ENCODE measurements around the gene ATXN7L1.

Gene ATXN7L1, protein sequence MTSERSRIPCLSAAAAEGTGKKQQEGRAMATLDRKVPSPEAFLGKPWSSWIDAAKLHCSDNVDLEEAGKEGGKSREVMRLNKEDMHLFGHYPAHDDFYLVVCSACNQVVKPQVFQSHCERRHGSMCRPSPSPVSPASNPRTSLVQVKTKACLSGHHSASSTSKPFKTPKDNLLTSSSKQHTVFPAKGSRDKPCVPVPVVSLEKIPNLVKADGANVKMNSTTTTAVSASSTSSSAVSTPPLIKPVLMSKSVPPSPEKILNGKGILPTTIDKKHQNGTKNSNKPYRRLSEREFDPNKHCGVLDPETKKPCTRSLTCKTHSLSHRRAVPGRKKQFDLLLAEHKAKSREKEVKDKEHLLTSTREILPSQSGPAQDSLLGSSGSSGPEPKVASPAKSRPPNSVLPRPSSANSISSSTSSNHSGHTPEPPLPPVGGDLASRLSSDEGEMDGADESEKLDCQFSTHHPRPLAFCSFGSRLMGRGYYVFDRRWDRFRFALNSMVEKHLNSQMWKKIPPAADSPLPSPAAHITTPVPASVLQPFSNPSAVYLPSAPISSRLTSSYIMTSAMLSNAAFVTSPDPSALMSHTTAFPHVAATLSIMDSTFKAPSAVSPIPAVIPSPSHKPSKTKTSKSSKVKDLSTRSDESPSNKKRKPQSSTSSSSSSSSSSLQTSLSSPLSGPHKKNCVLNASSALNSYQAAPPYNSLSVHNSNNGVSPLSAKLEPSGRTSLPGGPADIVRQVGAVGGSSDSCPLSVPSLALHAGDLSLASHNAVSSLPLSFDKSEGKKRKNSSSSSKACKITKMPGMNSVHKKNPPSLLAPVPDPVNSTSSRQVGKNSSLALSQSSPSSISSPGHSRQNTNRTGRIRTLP

DNA sequence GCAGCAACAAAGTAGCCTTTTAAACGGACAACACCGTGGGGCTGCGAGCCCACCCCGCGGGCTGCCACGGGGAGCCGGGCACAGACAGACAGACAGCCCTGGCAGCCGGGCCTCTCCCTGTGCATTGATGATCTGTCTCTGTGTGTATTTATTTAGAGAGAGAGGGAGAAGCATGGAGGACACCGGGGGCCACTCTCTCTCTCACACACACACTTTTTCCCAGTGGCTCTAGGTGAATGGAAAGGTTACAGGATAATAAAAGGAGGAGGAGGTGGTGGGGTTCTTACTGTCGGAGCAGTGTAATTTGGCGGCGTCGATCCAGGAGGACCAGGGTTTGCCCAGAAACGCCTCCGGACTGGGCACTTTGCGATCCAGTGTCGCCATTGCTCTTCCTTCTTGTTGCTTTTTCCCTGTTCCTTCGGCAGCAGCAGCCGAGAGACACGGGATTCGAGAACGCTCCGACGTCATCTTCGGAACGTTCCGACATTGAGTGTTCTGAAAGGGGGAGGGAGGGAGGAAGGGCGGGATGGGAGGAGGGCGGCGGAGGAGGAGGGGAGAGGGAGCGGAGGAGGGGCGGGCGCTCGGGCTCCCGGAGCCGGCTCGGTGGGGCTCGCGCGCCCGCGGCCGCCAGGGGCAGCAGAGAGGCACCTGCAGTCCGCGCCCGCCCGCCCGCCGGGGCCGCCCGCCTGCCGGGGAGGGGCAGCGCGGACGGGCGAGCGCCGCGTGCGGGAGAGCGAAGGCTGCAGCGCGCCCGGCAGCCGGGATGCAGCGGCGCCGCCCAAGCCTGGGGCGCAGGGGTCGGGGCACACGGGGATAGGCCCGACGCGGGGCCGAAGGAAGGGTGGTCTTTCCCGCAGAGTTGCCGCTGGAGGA, at the start of gene ATXN7L1:
TSS of gene ATXN7L1 (minus strand) at position 509 of the 873 bp plus-strand sequence. CDS start at position 468, 41 bp downstream.
- peak; percentile 75 to 89 for DNase-seq

DNA sequence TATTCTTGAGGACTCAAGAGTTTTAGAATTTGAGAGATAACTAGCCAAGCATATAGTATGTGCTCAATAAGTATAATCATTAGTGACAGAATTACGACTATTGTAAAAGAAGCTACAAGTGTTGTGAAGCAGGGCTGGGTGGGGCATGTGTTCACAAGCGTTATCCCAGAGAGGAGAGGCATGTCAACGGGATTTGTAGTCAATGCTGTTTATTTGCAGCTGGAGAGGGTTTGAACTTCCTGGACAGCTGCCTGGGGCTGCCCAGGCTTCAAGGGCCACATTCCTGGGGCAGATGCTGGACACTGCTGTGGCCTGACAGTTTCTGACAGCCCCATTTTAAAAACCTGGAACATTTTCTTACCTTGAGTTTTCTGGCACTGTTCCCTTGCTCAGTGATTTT, 49.7 kb upstream of the ATXN7L1 start:
- DNase-seq = peak in 1 of 2 experiments; percentile 19

DNA sequence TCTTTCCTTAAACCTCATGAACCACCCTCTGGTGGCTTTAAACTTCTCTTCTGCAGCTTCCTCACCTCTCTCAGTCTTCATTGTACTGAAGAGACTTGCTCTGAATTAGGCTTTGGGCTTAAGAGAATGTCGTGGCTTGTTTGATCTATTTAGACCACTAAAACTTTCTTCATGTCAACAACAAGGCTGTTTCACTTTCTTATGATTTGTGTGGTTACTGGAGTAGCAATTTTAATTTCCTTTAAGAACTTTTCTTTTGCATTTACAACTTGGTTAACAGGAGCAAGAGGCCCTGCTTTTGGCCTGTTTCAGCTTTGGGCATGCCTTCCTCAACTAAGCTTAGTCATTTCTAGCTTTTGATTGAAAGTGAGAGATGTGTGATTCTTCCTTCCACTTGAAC, 48.5 kb upstream of the ATXN7L1 start:
- DNase-seq = no peak

DNA sequence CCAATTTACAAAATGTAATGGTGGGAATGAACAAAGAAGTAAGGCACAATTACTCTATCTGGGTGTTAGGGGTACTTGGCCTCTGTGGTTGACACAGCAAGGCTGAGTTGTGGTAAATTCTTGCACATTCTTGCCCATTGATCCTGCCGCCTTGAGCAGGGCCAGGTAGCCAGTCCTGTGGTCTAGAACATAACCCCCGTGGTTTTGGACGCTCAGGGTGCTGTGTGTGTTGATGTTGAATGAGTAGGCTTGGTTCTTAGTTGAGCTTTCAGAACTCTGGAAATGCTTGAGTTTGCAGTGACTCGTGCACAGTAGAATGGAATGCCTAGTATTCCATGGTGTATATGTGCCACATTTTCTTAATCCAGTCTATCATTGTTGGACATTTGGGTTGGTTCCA, 44.4 kb upstream of the ATXN7L1 start:
- DNase-seq = no peak

DNA sequence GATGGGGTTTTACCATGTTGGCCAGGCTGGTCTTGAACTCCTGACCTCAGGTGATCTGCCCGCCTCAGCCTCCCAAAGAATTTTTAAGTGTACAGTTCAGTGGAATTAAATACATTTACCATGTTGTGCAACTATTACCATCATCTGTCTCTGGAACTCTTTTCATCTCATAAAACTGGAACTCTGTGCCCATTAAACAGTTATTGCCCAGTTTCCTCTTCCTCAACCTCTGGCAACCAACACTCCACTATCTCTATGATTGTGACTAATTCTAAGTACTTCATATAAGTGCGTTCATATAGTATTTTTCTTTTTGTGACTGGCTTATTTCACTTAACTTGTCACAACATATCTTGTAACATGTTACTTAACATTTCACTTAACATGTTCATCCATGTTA, 41.3 kb upstream of the ATXN7L1 start:
- no peak for DNase-seq

DNA sequence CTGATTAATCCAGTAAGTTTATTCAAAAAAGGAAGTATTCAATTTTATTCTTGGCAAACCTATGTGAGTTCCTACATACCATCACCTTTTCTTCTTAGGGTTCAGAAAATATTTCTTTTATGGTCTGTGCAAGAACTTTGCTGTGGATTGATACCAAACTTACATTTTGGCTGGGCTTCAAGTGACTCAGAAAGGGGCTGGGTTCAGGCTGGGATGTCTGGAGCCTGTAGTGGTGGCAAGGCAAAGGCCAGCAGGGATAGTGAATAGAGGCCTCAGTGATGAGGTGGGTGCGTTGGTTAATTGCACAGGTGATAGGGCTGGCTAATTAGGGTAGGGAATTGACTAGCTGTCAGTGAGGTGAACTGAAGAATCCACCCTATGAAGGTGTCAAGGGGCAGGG, 40.2 kb upstream of the ATXN7L1 start:
- DNase-seq = no peak

DNA sequence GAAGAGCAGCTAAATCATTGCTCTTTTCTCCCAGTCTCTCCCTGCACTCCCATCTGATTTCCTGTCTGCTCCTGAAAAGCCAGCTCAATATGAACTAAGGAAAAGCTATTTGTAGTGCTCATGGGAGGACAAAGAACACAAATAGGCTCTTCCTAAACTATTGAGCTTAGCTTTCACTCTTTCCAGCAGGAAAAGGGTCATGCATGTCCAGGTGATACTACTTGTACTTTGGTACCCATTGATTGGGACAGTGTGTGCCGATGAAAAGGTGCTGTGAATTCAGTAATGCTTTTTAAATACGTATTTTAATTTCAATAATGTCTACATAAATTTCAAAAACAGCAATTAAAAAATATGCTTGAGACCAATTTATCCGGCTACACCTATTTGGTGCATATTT, 37.5 kb upstream of the ATXN7L1 start:
- no peak for DNase-seq

DNA sequence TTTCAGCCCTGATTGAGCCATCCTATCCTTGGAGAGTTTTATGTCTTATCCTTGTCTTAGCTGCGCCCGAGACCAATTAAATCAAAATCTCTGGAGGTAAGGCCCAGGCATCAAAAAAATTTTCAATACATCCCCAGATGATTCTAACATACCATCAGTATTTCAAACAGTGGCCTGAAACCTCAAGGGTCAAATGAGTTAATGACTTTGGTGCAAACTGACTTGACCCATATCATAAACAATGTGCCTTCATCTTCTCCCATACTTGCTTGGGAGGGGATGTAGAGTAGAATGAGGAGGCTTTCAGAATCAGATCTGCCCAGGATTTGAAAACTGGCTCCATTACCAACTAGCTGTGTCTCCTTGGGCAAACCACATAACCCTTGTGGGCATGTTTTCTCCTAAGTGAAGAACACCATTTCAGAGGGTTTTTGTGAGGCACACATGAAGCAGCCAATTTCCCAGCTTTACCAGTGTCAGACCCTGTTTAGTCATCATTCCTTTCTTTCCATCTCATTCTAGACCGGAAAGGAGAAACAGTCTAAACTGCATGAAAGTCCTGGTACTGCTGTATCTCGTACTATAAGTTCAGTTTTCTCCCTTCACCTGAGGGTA, 35.7 kb upstream of the ATXN7L1 start:
- no peak for DNase-seq

DNA sequence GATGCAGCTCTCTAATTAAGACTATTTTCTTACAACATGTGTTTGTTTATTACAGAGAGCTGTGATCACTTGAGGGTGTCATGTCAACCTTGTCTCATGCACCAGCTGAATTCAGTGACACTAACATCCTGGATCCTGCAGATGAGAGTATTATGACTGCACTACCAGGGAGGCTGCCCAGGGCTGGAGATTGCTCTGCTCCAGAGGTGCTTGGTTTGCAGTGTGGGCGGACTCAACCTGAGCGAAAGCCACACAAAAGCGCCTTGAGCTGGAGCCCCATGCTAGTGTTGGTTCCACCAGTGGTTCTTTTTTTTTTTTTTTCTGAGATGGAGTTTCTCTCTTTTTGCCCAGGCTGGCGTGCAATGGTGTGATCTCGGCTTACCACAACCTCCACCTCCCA, 33.8 kb upstream of the ATXN7L1 start:
- no peak for DNase-seq

DNA sequence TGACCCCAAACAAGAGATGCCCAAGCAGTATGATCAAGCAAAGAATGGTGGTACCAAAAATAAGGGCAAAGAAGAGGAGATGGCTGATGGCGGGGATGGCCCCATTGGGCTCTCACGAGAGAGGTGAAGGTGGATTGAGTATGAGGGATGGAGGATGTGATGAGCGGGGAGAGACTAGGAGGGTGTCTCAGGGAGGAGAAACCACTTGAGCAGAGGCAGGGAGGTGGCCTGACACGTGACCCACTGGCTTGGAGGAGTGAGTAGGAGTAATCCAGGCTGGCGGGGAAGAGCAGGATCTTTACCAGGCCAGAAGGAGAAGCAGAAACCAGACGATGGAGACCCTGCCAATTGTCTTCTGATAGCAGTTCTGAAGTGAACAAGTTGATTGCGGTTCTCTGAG, 33.3 kb upstream of the ATXN7L1 start:
- DNase-seq = no peak

DNA sequence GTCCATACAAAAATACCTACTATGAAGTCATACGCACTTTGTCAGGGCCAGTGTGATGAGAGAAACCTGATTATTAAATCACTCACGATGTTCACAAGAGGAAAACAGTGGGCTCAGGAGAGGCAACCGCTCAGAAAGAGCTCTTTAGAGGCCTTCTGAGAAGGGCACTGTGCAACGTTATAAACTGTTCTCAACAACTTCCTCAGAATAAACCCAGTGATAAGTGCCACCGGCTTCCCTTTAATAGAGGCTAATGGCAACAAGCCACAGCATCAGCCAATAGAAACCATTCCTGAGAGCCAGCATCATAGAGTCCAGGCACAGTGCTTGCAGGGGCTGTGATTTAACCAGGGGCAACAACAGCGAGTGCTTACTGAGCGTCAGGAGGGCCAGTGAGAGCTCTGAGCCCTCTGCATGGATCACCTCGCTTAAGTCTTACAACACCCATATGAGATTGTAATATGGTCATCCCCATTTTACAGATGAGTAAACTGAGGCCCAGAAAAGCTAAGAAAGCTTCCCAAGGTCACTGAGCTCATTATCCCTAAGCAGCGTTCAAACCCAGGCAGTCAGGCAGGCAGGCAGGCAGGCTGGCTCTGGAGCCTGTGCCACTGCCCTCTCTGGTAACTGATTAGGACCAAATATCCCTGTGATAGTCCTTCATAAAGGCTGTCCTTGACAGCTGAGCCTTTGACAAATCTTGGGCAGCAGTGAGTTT, 30.9 kb upstream of the ATXN7L1 start:
- no peak for DNase-seq

DNA sequence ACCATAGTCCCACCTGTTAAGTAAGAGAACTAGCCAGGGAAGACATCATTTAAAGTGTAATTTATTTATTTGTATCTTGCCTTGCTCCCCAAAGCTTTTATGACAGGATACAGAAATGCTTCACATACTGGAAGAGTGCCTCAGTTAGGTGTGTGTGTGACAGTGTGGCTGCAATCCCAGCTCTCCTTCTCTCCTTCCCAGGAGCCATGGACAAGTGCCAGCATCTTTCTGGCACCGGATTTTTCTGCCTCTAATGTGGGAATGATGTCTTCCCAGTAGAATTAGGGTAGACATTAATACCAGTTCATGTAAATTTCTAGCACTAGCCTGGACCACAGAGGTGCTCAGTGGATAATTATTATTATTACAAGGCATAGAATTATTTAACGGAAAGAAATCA, 30.3 kb upstream of the ATXN7L1 start:
- no peak for DNase-seq

DNA sequence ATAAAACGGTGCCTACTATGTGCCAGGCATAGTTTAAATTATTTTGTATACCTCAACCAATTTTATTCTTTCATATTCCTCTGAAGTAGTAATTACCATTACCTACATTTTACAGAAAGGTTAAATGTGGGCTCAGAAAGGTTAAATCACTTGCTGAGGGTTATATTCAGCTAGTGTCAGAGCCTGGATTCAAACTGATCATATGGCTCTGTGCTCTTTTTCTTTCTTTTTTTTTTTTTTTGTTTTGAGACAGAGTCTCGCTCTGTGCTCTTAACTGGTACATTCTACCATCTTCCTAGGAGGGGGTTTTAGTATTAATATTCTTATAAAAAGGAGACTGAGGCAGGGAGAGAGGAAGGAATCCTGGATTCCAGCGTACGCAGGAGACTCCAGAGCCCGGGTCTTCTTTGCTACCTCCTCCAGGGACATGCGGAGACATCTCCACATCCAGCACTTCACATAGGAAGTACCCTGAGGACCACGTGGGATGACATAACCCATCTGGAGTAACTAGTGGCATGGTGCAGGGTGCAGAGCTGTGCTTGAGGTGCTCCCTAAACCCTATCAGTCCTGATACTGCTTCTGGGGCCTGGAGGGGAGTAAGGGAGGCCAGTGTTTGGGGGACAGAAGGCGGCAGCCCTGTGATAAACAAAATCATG, 29.6 kb upstream of the ATXN7L1 start:
- no peak for DNase-seq

DNA sequence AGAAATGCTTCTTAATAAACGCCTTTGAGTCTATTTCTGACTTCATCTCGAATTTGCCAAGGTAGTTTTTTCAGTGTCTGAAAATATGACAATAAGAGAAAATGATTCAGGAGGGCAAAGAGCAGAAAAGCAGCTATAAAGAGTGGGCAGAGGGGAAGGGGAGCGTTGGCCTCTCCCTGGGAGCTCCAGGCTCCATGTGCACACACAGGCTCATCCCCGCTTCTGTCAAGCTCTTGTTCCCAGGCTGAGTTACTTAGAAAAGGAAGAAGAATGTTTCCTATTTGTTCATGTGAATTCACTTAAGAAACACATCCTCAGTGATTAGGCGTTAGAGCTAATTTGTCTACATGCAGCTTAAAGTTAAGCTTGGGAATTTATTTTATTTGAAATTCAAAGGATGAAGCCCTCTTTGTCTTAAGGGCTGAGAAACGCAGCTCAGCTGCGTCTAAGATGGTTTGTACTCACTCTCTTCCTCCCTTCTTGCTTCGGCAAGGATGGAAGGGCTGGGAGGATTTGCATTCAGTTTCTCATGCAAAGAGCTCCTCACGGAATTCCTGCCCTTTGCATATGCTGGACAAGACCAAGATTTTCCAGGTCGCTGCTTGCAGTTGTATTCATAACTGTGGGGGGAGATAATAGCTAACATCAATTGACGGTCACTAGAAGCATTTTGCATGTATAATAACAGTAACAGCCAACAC, 29.0 kb upstream of the ATXN7L1 start:
- DNase-seq = no peak

DNA sequence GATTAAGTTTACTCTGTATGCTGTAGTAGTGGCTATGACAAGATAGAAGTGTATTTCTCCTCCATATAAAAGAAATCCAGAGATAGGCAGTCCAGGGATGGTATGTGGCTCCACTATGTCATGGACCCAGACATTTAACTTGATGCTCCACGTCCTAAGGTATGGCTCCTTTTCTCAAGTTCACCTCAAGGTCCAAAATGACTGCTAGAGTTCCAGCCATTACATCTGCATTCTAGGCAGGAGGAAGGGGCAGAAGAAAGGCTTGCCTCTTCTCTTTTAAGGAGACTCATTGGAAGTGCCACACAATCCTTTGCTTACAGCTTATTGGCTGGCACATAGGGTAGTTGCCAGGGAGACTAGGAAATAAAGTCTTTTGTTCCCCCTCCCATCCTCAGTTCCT, 27.7 kb upstream of the ATXN7L1 start:
- DNase-seq = no peak

DNA sequence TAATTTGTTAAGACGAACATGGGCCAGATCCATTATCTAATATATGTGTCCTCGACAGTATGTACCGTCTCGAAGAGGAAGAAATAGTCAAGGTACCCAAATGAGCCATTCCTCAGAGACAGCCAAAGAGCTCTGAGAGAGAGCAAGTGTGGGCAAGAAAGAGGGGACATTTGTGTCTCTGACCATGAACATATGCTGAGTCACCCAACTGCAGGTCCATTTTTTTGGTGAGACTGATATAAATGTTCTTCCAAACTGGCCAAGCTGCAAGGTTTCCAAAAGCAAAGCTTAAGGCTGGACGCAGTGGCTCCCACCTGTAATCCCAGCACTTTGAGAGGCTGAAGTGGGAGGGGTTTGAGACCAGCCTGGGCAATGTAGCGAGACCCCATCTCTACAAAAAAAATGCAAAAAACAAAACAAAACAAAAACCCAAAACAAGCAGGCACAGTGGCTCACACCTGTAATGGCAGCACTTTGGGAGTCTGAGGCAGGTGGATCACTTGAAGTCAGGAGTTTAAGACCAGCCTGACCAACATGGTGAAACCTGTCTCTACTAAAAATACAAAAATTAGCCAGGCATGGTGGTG, 26.0 kb upstream of the ATXN7L1 start:
- DNase-seq = no peak

DNA sequence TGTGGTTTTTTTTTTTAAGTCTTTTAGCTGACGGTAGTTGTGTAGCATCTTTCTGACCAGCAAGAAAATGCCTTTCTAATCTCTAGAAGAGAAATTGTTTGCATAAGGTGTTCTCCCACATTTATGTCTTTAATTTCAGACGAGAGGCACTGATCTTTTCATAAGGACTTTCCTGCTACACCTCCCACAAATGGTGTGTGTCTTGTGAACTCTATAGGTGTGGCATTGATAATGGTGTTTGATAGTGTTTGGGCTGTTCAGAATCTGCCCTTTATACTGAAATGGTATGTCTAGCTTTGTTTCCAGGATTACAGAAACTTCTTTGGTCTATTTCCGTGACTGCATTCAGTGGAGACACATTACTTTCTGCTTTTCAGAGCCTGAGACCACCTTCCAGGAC, 21.6 kb upstream of the ATXN7L1 start:
- DNase-seq = no peak

DNA sequence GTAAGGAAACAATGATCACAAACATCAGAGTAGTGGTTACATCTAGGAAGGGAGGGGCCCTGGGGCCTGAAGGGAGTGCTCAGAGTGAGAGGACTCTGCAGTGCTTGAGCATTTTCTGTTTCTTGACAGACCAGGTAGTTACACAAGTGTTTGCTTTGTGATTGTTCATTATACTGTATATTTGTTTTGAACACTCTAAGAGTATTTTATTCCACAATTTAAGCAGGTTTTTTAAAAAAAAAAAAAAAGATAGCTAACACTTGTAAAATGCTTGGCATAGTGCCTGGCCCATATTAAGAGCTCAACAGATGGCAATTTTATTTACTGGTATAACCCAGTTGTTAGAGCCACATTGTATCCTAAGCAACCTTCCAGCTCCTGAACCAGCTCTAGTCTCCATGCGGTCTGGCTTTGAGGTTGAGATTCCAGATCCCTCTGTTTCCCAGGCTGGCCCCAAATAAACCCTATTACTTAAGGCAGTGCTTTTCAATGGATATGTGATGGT, 20.1 kb upstream of the ATXN7L1 start:
- DNase-seq = peak; percentile 42 to 85

DNA sequence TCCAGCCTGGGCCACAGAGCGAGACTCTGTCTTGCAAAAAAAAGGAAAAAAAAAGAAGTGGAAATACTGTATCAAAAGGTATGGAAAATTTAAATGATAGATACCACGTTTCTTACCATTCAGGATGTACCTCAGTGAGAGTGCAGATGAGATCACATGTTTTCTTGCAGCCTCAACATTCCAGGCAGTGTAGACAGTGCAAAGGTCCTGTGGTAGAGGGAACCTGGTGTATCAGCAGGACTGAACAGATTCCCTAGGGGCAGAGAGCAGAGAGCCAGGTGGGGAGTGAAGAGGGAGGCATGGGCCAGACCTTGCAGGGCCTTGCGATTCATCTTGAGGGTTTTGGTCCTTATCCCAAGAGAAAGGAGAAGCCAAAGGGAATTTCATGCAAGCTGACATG, 17.7 kb upstream of the ATXN7L1 start:
- DNase-seq = no peak

DNA sequence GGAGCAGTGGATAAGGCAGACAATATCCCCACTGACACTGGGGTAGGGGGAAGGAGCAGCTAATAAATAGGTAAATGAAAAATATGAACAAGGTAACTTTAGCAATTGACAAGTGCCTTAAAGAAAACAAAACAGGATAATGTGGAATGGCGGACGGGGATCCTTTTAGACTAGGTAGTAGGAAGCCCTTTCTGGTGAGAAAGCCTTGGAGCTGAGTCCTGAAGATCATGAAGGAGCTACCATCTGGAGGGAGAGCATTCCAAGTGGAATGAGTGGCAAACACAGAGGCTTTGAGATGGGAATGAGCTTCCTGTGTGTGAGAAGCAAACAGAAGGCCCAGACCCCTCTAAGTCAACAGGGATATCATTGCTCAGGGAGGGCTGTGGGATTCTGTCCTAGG, 16.0 kb upstream of the ATXN7L1 start:
- DNase-seq = no peak

All from NCI-H524 (cell line).